AML-193 (cell line): ENCODE data around the gene IRX2.

Source experiments
- DNase-seq, 2 experiments: peaks; one replicate each; lab custom pipeline; 2025; lab: John Stamatoyannopoulos, UW

Gene IRX2

GRCh38 chr5:2751592-2752021 lies at the start of gene IRX2:
TSS of gene IRX2 (minus strand) at chr5:2751677. CDS start at chr5:2751413, 264 bp downstream.
- DNase-seq: no peak

- no peak for DNase-seq
Measured at GRCh38 chr5:2800035-2800434, 48.6 kb upstream of the IRX2 start.

DNA sequence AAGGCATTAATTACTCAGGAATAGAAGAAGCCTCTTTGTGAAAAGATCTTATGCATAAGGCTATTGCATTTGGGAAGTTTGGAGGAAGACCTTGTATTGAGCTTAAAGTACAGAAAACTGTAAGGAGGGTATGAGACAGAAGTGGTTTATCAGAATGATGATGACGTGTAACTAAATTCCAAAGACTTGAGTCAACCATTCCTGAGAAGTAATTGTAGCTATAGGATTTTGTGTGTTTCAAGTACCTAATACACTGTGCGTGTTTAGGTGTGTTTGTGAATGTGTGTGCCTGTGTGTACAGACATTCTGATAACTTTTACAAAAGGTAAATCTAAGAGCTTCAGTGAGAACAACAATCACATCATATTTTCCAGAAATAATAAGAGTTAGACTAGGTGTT lies 46.5 kb upstream of the IRX2 start:
- no peak for DNase-seq

DNA sequence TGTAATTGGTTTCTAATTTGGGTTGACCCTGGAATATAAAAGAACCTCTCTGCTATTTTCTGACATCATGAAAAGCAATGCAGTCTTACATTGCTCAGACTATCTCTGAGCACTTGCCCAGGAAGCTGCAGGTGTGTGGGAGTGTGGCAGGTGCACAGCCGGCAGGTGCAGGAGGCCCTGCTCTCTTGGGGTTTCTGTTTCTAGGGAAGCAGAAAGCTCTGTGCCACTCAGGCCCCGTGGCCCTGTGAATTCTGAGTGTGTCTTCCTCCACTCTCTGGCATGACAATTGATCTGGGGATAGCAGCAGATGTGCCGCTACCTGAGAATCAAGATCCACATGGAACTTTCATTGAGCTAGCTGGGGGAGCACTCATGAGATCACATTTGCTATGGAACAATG lies 45.7 kb upstream of the IRX2 start:
- no peak for DNase-seq

- no peak for DNase-seq
Measured at GRCh38 chr5:2783223-2783622, 31.7 kb upstream of the IRX2 start.

DNA sequence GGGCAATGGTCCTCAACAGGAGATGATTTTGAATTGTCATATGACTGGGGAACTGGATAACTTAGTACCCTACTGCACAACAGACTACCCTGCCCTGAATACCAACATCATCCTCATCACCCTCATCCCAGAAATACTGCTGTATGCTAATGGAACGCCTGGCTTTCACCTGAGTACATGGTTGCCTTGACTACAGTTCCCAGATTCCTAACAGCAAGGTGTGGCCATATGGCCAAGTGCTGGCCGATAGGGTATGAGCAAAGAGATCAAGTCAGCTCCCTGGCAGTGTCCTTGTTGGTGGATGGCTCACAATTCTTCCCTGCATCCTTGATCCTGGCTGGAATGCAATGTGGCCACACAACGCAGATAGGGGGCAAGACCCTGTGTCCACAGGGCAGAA lies 31.2 kb upstream of the IRX2 start:
- DNase-seq: no peak

DNA sequence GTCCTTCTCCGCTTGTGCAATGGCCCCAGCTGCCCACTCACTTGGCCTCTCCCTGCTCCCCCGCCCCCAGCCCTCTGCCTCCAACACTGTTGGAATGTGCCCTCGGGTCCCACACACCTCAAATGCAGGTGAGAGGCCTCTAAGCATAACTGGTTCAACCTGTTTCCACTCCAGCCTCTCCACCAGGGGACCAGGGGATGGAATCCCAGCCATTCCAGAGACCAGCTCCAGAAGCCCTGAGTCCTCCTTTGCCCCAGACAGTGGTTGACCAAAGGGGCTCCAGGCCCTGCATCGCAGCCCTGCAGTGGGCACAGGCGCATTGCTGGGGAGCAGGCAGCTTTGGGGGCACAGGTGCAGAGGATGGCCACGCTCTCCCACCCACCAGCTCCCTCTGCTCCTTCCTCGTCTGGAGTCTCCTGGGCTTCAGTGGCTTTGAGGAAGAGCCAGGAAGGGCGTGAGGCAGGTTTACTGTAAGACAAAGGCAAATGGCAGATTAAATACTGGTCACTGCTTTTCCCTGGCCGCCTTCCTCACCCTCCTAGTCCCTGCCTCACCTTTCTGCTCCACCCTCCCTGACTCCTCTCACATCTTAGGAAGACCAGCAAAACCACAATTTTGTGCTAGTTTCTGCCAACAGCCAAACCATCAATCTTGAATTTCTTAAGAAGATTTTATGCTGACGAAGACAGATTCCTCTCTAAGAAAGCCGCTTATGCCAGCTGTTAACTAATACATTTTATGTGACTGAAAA lies 29.1 kb upstream of the IRX2 start:
- DNase-seq: no peak

GRCh38 chr5:2779459-2779858 lies 28.0 kb upstream of the IRX2 start:
- no peak for DNase-seq

DNA sequence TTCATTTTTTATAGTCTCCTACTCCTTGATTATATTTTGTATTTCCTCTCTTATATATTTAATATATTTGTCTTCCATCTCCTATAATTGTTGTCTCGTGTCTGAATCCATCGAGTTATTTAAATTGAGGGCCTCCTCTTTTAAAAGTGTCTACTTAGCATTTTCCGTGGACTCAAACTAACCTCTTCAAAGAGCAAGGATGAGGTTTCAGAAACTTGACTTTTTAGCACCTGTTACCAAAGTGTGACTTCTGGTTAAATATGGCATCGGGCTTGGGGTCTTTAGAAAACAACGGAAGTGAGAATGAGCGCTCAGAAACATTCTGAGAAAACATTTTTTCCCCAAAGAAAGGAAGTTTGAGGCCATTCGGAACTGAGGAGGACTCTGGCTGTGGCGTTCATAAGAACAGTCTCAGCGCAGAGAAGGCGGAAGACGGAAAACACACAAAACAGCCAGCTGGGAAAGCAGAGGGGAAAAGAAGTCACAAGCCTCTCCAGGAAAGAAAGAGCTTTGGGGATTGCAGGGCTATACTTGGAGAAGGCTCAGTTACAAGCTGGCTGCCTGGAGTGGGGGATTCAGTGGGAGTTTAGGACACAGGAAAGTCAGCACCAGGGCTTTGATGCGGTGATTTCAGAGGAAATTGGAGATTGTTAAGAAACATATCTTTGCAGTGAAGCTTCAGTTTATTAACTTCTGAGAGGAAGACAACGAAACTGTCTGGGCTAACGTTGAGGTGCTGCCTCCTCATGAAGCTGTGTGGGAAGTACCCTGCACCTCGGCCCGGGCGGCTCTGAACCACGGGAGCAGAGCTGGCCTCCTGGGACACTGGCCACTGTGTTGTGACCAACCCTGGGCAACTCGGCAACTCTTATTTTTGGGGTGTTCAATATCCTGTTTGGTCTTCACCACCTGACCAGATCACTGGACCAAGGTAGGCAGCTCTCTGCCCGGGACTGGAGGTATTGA lies 25.1 kb upstream of the IRX2 start:
- DNase-seq: no peak

DNA sequence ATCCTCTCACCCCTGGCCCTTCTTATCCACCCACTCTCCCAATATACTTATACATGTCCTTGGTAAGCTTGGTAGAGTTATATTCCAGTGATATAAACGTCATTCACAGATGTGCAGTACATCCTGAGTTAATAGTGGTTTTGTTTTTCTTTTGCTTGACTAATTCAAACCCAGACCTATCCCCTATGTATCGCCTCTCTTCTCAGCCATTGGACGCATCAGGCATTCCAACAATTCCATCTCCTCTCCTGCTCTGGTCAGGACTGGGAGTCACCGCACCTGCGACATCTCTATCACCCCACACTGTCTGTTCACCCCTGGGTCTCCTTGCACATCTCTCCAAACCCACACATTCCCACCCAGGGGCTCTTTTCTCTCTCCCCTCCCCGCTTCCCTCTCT lies 21.9 kb upstream of the IRX2 start:
- DNase-seq: no peak

- no peak for DNase-seq
Measured at GRCh38 chr5:2767089-2767488, 15.6 kb upstream of the IRX2 start.

- DNase-seq: no peak
Measured at GRCh38 chr5:2764581-2764980, 13.1 kb upstream of the IRX2 start.

- no peak for DNase-seq
Measured at GRCh38 chr5:2763533-2763794, 12.0 kb upstream of the IRX2 start.

GRCh38 chr5:2762744-2763532 lies 11.5 kb upstream of the IRX2 start:
- no peak for DNase-seq

DNA sequence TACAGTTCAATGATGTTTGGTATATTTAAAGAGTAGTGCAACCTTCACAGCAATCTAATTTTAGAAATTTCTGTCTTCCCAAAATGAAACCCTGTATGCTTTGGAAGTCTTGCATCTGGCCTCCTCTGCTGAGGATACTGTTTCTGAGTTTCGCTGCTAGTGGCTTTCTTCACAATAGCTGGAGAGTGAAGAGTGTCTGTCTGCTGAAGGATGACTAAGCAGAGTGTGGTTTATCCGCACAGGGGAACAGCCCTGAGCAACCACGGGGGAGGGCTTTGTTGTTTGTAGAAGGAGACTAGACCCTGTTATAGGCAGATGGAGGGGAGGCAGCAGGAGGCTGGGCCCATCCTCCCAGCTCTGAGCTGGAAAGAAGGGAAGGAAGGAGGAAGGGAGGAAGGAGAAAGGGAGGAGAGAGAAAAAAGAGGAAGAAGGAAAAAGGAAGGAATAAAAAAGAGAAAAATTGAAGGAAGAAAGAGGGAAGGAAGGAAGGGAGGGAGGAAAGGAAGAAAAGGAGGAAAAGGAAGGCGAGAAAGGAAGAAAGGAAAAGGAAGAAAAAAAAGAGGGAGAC lies 10.5 kb upstream of the IRX2 start:
- DNase-seq: no peak

DNA sequence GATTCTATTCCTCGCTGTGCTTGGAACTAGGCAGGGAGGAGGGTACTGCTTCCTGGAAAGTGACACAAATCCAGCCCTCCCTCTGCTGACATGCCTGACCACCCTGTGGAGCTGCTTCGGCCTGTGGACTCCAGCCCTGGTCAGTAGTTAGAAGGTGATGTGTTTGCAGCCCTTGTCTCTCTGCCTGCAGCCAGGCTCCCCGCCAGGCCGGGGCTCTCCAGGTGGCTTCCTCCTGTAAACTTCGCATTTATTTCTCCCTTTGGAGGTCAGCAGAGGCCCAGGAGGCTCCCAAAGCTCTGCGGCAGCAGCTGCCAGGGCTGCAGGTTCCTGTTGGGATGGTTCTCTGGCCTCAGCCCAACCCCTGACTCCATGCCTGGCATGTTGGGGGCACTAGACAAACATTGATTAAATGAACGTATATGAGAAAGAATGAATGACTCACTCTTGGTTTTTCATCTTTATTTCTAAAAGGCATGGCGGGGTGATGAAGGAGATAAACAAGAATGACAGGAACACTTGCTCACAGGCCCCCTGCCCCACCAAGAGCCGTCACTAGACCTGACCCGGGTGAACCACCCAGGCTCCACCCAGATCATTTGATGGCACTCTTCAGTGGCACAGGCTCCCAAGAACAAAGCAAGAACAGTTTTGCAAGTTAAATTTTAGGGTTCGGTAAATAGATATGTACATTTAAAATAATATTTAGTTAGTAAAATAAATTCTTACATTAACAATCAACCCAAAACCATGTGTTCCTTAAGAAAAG lies 8.4 kb upstream of the IRX2 start:
- no peak for DNase-seq

DNA sequence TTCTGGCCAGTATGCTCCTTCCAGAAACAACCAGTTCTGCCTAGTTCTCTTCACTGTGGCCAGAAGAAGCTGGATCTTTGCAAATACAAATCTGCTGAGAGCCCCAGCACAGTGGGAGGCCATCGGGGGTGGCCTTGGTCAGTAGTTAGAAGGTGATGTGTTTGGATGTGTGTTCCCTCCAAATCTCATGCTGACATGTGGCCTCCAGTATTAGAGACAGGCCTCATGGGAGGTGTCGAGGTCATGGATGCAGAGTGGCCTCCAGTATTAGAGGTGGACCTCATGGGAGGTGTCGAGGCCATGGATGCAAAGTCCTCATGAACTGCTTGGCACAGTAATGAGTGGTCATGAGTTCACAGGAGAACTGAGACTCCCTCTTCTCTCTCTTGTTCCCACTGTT lies 7.6 kb upstream of the IRX2 start:
- DNase-seq: no peak

- no peak for DNase-seq
Measured at GRCh38 chr5:2758632-2759031, 7.2 kb upstream of the IRX2 start.

DNA sequence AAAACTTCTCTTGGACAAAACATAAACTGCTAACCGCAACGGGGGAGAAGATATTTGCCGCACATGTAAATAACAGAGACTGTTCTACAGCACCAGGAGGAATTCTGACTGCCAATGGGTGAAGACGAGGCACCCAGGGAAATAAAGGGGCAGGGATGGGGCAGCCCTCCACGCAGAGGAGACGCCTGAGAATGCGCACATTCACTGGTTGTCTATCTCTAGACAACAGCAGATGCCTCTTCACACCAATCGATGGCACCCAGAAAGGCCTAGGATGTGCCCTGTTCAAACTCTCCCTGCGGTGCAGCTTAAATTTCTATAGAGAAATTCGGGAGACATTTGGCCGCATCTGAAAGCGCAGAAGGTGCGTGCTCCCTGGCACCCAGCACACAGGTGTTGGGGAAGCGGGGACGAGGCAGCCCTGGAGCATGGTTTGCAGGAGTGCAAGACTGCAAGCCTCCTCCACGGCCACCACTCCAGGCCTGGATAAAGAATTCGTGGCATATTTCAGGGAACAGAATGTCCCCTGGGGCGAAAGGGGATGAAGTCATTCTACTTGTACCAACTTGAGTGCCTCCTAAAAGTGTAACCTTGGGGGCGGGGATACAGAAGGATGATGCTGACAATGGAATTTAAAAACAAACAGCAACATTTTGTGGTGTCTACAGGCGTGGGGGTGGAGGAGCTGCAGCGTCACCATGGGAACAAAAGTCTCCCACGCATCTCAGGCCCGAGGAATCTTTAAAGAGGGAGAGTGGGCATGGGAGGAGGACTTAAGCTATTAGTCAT lies 6.3 kb upstream of the IRX2 start:
- DNase-seq: no peak
